ENCODE data around the gene SPATA1.
"Not testable (repeated sequence)": the region's sequence is repeated elsewhere in the genome, so short reads cannot be mapped to it uniquely, and the experiment has no call there.

Gene SPATA1

DNA sequence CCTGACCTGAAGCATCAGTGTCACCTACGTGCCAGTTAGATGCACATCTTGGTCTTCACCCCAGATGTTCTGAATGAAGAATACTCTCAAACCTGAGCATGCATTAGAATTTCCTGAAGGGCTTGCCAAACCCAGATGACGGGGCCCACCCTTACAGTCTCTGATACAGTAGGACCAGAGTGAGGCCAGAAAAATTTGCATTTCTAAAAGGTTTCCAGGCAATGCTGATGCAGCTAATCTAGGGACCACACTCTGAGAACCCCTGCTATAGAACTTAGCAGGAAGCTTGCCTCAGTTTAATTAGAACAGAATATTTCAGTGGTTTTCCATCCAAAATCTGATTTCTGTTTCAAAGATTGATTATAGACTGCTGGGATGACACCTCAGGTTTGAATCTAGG lies 77.9 kb downstream of the SPATA1 start:
- H3K4me3 ChIP-seq (ENCODE audit: low read depth, low read length), result no peak overlapping the region
- TF ChIP-seq MYC (IDR thresholded peaks at IDR 0.05; ENCODE audit: low read depth, low read length) (no peak), POLR2A (IDR thresholded peaks at IDR 0.05; ENCODE audit: extremely low read depth, insufficient read length) (no peak)
- TF ChIP-seq, protein P1, sequence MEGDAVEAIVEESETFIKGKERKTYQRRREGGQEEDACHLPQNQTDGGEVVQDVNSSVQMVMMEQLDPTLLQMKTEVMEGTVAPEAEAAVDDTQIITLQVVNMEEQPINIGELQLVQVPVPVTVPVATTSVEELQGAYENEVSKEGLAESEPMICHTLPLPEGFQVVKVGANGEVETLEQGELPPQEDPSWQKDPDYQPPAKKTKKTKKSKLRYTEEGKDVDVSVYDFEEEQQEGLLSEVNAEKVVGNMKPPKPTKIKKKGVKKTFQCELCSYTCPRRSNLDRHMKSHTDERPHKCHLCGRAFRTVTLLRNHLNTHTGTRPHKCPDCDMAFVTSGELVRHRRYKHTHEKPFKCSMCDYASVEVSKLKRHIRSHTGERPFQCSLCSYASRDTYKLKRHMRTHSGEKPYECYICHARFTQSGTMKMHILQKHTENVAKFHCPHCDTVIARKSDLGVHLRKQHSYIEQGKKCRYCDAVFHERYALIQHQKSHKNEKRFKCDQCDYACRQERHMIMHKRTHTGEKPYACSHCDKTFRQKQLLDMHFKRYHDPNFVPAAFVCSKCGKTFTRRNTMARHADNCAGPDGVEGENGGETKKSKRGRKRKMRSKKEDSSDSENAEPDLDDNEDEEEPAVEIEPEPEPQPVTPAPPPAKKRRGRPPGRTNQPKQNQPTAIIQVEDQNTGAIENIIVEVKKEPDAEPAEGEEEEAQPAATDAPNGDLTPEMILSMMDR (IDR thresholded peaks at IDR 0.05; ENCODE audit: low read depth, low read length), result no peak
- TF ChIP-seq, protein P2, sequence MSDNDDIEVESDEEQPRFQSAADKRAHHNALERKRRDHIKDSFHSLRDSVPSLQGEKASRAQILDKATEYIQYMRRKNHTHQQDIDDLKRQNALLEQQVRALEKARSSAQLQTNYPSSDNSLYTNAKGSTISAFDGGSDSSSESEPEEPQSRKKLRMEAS (IDR thresholded peaks at IDR 0.05; ENCODE audit: low read depth, low read length), result no peak
- no peak for DNase-seq (ENCODE audit: low read depth)

DNA sequence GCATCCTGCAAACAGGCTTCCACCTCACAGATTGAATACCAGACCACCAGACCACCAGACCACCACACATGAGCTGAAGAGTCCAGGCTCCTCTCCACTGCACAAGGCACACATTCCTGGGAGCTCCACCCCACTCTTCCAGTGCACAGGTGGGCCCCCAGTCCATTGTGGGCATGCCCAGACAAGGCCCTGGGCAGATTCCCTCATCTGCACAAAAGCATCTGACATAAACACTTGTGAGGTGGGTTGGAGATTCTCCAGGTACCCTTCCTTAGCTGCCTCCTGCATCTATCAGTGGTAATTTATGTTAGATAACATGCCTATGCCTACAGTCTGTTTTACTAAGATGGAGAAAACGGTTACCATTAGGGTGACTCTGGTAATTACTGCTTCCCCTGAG lies 79.6 kb downstream of the SPATA1 start:
- no peak overlapping the region for H3K4me3 ChIP-seq (ENCODE audit: low read depth, low read length)
- TF ChIP-seq POLR2A (IDR thresholded peaks at IDR 0.05; ENCODE audit: extremely low read depth, insufficient read length), result no peak
- TF ChIP-seq, protein P1 (IDR thresholded peaks at IDR 0.05; ENCODE audit: low read depth, low read length), result no peak
- TF ChIP-seq, protein P2 (IDR thresholded peaks at IDR 0.05; ENCODE audit: low read depth, low read length), result no peak
- TF ChIP-seq MYC (IDR thresholded peaks at IDR 0.05; ENCODE audit: low read depth, low read length), result no peak

DNA sequence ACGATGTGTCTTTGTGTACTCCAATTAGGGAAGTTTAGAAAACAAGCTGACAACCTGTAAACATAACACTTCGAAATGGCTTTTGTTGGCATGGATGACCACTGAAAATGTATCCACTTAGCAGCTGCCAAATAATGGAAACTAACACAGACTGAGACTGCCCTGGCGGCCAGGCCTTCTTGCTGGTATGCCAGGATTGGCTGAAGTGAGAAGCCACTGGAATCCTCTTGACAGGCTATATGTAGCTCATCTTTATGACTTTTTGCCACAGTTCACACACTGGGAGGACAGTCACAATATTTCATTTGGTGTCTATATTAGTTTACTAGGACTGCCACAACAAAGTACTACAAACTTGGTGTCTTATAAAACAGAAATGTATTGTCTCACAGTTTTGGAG lies 80.9 kb downstream of the SPATA1 start:
- no peak for DNase-seq (ENCODE audit: low read depth)
- H3K4me3 ChIP-seq (ENCODE audit: low read depth, low read length), result no peak overlapping the region
- TF ChIP-seq MYC (IDR thresholded peaks at IDR 0.05; ENCODE audit: low read depth, low read length) (no peak), POLR2A (IDR thresholded peaks at IDR 0.05; ENCODE audit: extremely low read depth, insufficient read length) (no peak)
- TF ChIP-seq, protein P1 (IDR thresholded peaks at IDR 0.05; ENCODE audit: low read depth, low read length), result no peak
- TF ChIP-seq, protein P2 (IDR thresholded peaks at IDR 0.05; ENCODE audit: low read depth, low read length), result no peak

More for the DNA sequence above, 79.6 kb downstream of the SPATA1 start:
- DNase-seq (ENCODE audit: low read depth), result no peak

DNA sequence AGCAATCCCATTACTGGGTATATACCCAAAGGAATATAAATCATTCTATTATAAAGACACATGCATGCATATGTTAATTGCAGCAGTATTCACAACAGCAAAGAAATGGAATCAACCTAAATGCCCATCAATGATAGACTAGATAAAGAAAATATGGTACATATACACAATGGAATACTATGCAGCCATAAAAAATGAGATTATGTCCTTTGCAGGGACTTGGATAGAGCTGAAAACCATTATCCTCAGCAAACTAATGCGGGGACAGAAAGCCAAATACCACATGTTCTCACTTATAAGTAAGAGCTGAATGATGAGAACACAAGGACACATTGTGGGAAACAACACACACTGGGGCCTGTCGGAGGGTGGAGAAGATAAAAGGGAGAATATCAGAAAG lies 88.8 kb downstream of the SPATA1 start:
- DNase-seq (ENCODE audit: low read depth); H3K4me3 ChIP-seq (ENCODE audit: low read depth, low read length): not testable (repeated sequence)

DNA sequence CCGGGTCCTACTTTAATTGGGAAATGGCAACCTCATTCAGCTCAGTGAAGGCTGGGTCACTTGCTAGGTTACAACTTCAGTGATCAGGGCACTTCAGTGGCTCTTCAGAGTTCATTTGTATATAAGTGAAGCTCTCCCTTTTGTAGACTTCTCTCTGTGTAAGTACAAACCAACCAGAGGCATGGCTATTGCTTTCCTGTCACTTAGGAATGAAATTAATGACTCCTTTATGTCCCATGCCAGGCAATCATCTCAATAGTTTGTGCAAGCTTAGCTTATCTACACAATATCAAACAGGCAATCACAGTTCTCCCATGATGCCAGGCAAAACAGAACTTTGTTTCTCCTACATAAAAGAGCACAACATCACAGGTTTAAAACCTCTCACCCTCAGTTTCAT lies 90.8 kb downstream of the SPATA1 start:
- DNase-seq (ENCODE audit: low read depth), result no peak
- no peak overlapping the region for H3K4me3 ChIP-seq (ENCODE audit: low read depth, low read length)
- TF ChIP-seq, protein P2 (IDR thresholded peaks at IDR 0.05; ENCODE audit: low read depth, low read length), result no peak
- TF ChIP-seq POLR2A (IDR thresholded peaks at IDR 0.05; ENCODE audit: extremely low read depth, insufficient read length) (no peak), MYC (IDR thresholded peaks at IDR 0.05; ENCODE audit: low read depth, low read length) (no peak)
- TF ChIP-seq, protein P1 (IDR thresholded peaks at IDR 0.05; ENCODE audit: low read depth, low read length), result no peak

DNA sequence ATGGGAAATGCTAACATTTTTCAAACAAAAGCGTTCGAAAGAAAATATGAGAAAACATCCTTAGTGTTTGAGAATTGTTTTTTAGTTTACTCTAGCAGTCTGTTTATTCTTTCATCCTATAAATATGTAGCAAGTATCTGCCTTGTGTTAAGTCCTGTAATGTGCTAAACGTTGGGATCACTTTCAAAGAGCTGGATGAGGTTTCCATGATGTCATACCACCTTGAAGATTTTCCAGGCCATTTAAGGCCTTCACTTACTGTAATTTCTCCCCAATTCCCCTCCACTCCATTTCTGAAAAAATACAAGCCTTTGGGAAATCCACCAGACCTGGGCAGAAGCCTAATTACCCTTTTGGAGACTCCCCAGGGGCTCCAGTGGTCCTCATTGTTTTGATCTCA lies 92.2 kb downstream of the SPATA1 start:
- H3K4me3 ChIP-seq (ENCODE audit: low read depth, low read length), result no peak overlapping the region
- TF ChIP-seq POLR2A (IDR thresholded peaks at IDR 0.05; ENCODE audit: extremely low read depth, insufficient read length) (no peak), MYC (IDR thresholded peaks at IDR 0.05; ENCODE audit: low read depth, low read length) (no peak)
- TF ChIP-seq, protein P2 (IDR thresholded peaks at IDR 0.05; ENCODE audit: low read depth, low read length), result no peak
- TF ChIP-seq, protein P1 (IDR thresholded peaks at IDR 0.05; ENCODE audit: low read depth, low read length), result no peak
- DNase-seq (ENCODE audit: low read depth), result no peak

All from NB4 (cell line).